Measurements from ENCODE around the gene GCNA. TPM values are rescaled to one million over a fixed set of nuclear protein-coding genes. Genes with fewer than 3 reads are reported as not detected.

GCNA gene
- total RNA-seq, 1 donor = 1.5 TPM

- Histone ChIP-seq H3K27me3 (ENCODE audit: insufficient read depth, low read length) (no peaks in the 10 kb centered on the region), H3K4me1 (ENCODE audit: insufficient read depth, low read length) (peaks cover 29% of the 10 kb centered on the region), H3K4me3 (ENCODE audit: low read length) (peak overlapping the region; percentile 23), H3K9me3 (ENCODE audit: low read depth, low read length) (no peaks in the 10 kb centered on the region)
Measured at GRCh38 chrX:71617742-71618141, 39.5 kb downstream of the GCNA start.

- no peaks in the 10 kb centered on the region for H3K9me3 ChIP-seq (ENCODE audit: low read depth, low read length)
- H3K4me1 ChIP-seq (ENCODE audit: insufficient read depth, low read length) = peaks cover 34% of the 10 kb centered on the region
- H3K27me3 ChIP-seq (ENCODE audit: insufficient read depth, low read length) = no peaks in the 10 kb centered on the region
- peak within 1 kb of the TSS; percentile 23 for H3K4me3 ChIP-seq (ENCODE audit: low read length)
Measured at GRCh38 chrX:71618303-71618721, 40.1 kb downstream of the GCNA start, which contains the start of gene CXCR3. CXCR3 (minus strand) TSS chrX:71618511; CDS start chrX:71618449, 62 bp downstream.

DNA sequence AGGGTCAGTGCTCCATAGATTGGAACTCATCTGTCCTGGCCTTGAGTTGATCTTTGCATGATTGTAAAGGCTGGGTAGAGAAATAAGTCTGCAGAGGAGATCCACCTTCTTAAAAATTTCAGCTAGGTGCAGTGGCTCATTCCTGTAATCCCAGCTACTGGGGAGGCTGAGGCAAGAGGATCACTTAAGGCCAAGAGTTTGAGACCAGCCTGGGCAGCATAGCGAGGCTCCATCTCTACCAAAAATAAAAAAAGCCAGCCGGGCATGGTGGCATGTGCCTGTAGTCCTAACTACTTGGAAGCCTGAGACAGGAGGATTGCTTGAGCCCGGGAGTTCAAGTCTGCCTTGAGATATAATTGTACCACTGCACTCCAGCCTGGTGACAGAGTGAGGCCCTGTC lies 40.5 kb downstream of the GCNA start:
- H3K4me3 ChIP-seq (ENCODE audit: low read length) = no peak overlapping the region
- H3K4me1 ChIP-seq (ENCODE audit: insufficient read depth, low read length) = peaks cover 39% of the 10 kb centered on the region
- H3K27me3 ChIP-seq (ENCODE audit: insufficient read depth, low read length) = no peaks in the 10 kb centered on the region
- H3K9me3 ChIP-seq (ENCODE audit: low read depth, low read length) = no peaks in the 10 kb centered on the region

GRCh38 chrX:71619193-71619592 lies 41.0 kb downstream of the GCNA start:
- Histone ChIP-seq H3K4me1 (ENCODE audit: insufficient read depth, low read length) (peaks cover 41% of the 10 kb centered on the region), H3K4me3 (ENCODE audit: low read length) (no peak overlapping the region), H3K27me3 (ENCODE audit: insufficient read depth, low read length) (no peaks in the 10 kb centered on the region), H3K9me3 (ENCODE audit: low read depth, low read length) (no peaks in the 10 kb centered on the region)

DNA sequence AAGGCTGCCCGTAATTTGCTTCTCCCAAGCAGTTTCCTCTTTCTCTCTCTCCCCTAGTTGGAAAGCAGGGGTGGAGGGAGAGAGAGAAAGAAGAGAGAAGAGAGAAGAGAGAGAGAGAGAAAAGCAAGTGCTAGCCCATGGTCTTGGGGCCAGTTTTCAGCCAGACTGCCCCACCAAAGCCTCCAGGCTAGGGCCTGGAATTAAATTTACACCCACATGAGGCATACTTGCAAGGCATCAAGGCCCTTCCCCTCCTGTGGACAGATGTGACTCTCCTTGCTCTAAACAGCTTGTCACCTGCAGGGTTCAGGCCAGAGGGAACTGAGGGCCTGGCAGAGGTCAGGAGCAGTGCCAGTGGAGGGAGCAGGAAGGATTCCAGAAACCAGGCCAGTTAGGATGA lies 41.7 kb downstream of the GCNA start:
- H3K4me1 ChIP-seq (ENCODE audit: insufficient read depth, low read length) = peaks cover 41% of the 10 kb centered on the region
- H3K9me3 ChIP-seq (ENCODE audit: low read depth, low read length) = no peaks in the 10 kb centered on the region
- no peaks in the 10 kb centered on the region for H3K27me3 ChIP-seq (ENCODE audit: insufficient read depth, low read length)
- no peak overlapping the region for H3K4me3 ChIP-seq (ENCODE audit: low read length)

DNA sequence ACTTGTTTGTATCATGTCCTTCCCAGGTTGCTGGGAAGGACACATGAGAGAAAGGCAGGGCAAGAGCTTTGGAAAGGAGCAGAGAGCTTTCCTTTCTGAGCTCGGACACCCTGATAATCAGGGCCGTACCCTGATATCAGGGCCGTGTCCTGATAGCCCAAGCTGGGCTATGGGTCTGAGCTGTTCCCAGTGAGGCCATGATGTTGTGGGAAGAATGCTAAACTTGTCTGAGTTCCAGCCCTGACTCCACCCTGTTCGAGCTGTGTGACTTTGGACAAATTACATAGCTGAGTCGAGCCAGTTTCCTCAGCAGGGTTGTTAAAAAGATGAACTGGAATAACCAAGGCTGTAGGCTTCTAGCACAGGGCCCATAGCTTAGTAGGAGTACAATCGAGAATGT lies 43.4 kb downstream of the GCNA start:
- Histone ChIP-seq H3K4me3 (ENCODE audit: low read length) (no peak overlapping the region), H3K4me1 (ENCODE audit: insufficient read depth, low read length) (peaks cover 41% of the 10 kb centered on the region), H3K9me3 (ENCODE audit: low read depth, low read length) (no peaks in the 10 kb centered on the region)

GRCh38 chrX:71622032-71622575 lies 43.9 kb downstream of the GCNA start:
- H3K4me3 ChIP-seq (ENCODE audit: low read length) = no peak overlapping the region
- no peaks in the 10 kb centered on the region for H3K27me3 ChIP-seq (ENCODE audit: insufficient read depth, low read length)
- no peaks in the 10 kb centered on the region for H3K9me3 ChIP-seq (ENCODE audit: low read depth, low read length)
- H3K4me1 ChIP-seq (ENCODE audit: insufficient read depth, low read length) = peaks cover 41% of the 10 kb centered on the region

More for the DNA sequence above, 43.4 kb downstream of the GCNA start:
- no peaks in the 10 kb centered on the region for H3K27me3 ChIP-seq (ENCODE audit: insufficient read depth, low read length)

- Histone ChIP-seq H3K4me3 (ENCODE audit: low read length) (no peak overlapping the region), H3K9me3 (ENCODE audit: low read depth, low read length) (no peaks in the 10 kb centered on the region), H3K4me1 (ENCODE audit: insufficient read depth, low read length) (peaks cover 36% of the 10 kb centered on the region), H3K27me3 (ENCODE audit: insufficient read depth, low read length) (no peaks in the 10 kb centered on the region)
Measured at GRCh38 chrX:71622576-71623450, 44.6 kb downstream of the GCNA start.

DNA sequence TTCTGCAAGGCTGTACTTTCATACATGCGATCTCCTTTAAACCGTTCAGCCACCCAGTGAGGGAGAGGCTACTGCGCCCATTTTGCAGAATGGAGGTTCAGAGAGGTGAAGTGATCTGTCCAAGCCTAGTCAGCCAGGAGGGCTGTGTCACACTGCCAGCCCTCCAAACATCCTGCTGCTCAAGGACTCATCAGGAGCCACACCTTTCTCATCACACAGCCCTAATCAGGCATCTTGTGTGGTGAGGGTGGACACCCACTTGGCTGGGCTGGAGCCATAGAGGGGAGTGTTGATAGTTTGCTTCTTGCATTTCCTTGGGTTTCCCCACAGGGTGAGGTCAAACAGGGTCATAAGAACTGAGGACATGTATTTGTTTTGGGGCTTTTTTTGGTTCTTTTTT lies 45.5 kb downstream of the GCNA start:
- Histone ChIP-seq H3K4me1 (ENCODE audit: insufficient read depth, low read length) (peaks cover 27% of the 10 kb centered on the region), H3K27me3 (ENCODE audit: insufficient read depth, low read length) (no peaks in the 10 kb centered on the region), H3K4me3 (ENCODE audit: low read length) (no peak overlapping the region), H3K9me3 (ENCODE audit: low read depth, low read length) (no peaks in the 10 kb centered on the region)

DNA sequence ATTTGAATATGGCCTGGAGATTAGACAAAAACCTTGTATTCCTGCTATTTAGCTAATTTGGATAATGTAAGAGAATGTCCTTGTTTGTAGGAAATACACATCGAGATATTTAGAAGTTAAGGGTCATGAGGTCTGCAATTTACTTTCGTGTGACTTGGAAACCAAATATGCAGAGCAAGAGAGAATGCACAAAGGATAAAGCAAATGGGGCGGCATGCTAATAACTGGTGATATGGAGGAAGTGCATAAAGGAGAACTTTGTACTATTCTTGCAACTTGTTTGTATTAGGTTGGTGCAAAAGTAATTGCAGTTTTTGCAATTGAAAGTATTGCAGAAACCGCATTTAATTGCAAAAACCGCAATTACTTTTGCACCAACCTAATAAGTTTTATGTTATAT lies 47.2 kb downstream of the GCNA start:
- peaks cover 15% of the 10 kb centered on the region for H3K4me1 ChIP-seq (ENCODE audit: insufficient read depth, low read length)
- H3K27me3 ChIP-seq (ENCODE audit: insufficient read depth, low read length) = no peaks in the 10 kb centered on the region
- no peaks in the 10 kb centered on the region for H3K9me3 ChIP-seq (ENCODE audit: low read depth, low read length)
- H3K4me3 ChIP-seq (ENCODE audit: low read length) = no peak overlapping the region

GRCh38 chrX:71626576-71626975 lies 48.3 kb downstream of the GCNA start:
- no peaks in the 10 kb centered on the region for H3K9me3 ChIP-seq (ENCODE audit: low read depth, low read length)
- H3K27me3 ChIP-seq (ENCODE audit: insufficient read depth, low read length) = no peaks in the 10 kb centered on the region
- no peak overlapping the region for H3K4me3 ChIP-seq (ENCODE audit: low read length)
- H3K4me1 ChIP-seq (ENCODE audit: insufficient read depth, low read length) = peaks cover 15% of the 10 kb centered on the region

DNA sequence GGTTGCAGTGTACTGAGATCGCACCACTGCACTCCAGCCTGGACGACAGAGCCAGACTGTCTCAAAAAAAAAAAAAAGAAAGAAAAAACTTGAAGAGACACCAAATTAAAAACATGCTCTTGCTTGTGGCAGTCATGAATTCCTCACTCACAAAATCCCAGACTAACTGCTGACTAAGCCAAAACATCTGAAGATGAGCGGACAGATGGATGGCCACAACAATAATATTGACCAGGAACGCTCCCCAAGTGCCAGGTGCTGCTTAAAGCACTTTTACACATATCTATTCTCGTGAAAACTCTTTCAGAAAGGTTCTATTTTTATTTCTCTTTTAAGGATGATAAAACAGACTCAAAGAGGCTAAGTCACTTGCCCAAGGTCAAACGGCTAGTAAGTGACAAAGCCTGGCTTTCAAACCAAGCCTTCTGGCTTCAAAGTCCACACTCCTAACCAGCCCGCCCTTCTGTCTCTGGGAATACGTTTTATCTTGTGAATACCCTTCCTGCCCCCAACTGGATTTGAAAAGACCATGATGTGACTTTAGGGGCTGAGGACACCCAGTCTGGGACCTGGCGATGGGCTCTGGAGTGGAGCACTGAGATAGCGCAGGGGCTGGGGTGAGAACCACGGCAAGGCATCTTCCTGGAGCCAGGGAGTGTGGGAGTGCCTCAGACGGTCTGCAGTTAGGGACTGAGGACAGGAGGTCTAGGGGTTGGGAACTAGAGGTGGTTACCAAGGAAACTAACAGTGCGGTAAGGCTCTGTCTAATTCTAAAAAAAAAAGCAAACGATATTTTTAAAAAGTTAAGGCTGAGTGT lies 49.6 kb downstream of the GCNA start:
- H3K4me1 ChIP-seq (ENCODE audit: insufficient read depth, low read length) = peaks cover 12% of the 10 kb centered on the region
- no peaks in the 10 kb centered on the region for H3K27me3 ChIP-seq (ENCODE audit: insufficient read depth, low read length)
- no peaks in the 10 kb centered on the region for H3K9me3 ChIP-seq (ENCODE audit: low read depth, low read length)
- H3K4me3 ChIP-seq (ENCODE audit: low read length) = no peak overlapping the region

- Histone ChIP-seq H3K4me1 (ENCODE audit: insufficient read depth, low read length) (no peaks in the 10 kb centered on the region), H3K9me3 (ENCODE audit: low read depth, low read length) (no peaks in the 10 kb centered on the region), H3K4me3 (ENCODE audit: low read length) (no peak overlapping the region), H3K27me3 (ENCODE audit: insufficient read depth, low read length) (no peaks in the 10 kb centered on the region)
Measured at GRCh38 chrX:71629467-71629866, 51.2 kb downstream of the GCNA start.

DNA sequence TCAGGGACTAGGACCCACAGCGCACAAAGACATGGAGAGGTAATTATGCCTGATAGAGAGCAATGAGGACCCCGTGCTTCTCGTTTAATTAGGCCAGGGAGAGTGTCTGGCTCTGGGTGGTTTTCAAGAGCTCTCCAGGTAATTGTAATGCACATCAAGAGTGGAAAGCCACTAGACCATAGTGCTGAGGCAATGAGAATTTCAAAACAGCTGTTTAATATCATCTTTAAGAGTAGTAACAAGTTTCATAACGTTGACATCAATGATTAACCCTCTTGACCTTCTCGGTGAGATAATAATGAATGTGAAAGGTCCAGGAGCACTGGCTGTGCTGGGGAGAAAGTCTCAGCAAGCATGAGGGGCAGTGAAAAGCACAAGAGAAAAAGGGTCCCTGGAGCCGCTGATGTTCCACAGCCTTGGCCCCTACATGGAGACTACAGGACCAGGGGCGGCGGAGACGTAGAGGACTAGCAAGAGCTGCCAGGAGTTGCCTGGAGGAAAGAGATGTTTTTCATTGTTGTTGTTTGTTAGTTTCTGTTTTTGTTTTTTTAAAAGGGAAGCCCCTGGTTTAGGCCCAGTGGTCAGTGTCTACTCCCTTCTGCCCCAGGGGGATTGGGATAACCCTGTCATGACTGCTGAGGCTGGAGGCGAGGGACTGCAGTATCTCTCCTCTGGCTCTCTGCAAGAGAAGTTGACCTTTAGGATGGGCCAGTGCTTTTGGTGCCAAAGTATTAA lies 54.9 kb downstream of the GCNA start:
- H3K4me1 ChIP-seq (ENCODE audit: insufficient read depth, low read length) = peaks cover 12% of the 10 kb centered on the region
- no peaks in the 10 kb centered on the region for H3K9me3 ChIP-seq (ENCODE audit: low read depth, low read length)
- no peak overlapping the region for H3K4me3 ChIP-seq (ENCODE audit: low read length)

More for the DNA sequence above, 54.9 kb downstream of the GCNA start:
- H3K27me3 ChIP-seq (ENCODE audit: insufficient read depth, low read length) = no peaks in the 10 kb centered on the region

All from mononuclear cell (primary cell).